Ascending aorta (tissue), 2 donors: ENCODE data around the gene MED14. TPM values are rescaled to one million over a fixed set of nuclear protein-coding genes. Genes with fewer than 3 reads are reported as not detected.

ENCODE experiments used
- DNase-seq, 2 donors: peaks; one replicate each; pipeline ENCODE4 v3.0.0-alpha.2; 2019; ENCODE audit warnings: low spot score in 2 of 2
- H3K27ac ChIP-seq, 2 donors: fragments of 200-600 bp; sonication (generic); one replicate each; pipeline ENCODE4 v1.5.1; 2016 to 2017; ENCODE audit warnings: mild to moderate bottlenecking in 1 of 2
- H3K27me3 ChIP-seq: fragments of 200-600 bp; sonication (generic); one replicate; pipeline ENCODE4 v1.5.1; 2017
- H3K36me3 ChIP-seq, 2 donors: fragments of 200-600 bp; sonication (generic); one replicate each; pipeline ENCODE4 v1.5.1; 2016
- H3K4me1 ChIP-seq, 2 donors: fragments of 200-600 bp; sonication (generic); one replicate each; pipeline ENCODE4 v1.5.1; 2016 to 2017; ENCODE audit warnings: mild to moderate bottlenecking in 1 of 2
- H3K4me3 ChIP-seq, 2 donors: fragments of 200-600 bp; sonication (generic); one replicate each; pipeline ENCODE4 v1.5.1; 2016 to 2017; ENCODE audit warnings: mild to moderate bottlenecking in 1 of 2
- H3K9me3 ChIP-seq, 2 donors: fragments of 200-600 bp; sonication (generic); one replicate each; pipeline ENCODE4 v1.5.1; 2016
- intact Hi-C: fragments of 100-400 bp; cut with DNase I; formaldehyde crosslinking; loops from one replicate; pipeline ENCODE4 v1.15.1; 2023
- total RNA-seq: library from RNA; depleted of rRNA; stranded (reverse); fragments of >200 nt; gene quantifications from one replicate; pipeline ENCODE4 v1.1.0, GENCODE V29; 2016
- TF ChIP-seq, protein P1 (sequence below), 3 experiments: fragments of 200-600 bp in 2 of 3; fragments of 450-650 bp in 1 of 3; sonication (generic) in 2 of 3; IDR thresholded peaks; one replicate each; pipeline ENCODE4 v1.5.1; 2016 to 2019; ENCODE audit warnings: antibody characterized with exemption in 3 of 3, mild to moderate bottlenecking in 1 of 3, moderate library complexity in 1 of 3

The MED14 gene
- total RNA-seq, 1 donor from 2014 or later, result 10.5 TPM

DNA sequence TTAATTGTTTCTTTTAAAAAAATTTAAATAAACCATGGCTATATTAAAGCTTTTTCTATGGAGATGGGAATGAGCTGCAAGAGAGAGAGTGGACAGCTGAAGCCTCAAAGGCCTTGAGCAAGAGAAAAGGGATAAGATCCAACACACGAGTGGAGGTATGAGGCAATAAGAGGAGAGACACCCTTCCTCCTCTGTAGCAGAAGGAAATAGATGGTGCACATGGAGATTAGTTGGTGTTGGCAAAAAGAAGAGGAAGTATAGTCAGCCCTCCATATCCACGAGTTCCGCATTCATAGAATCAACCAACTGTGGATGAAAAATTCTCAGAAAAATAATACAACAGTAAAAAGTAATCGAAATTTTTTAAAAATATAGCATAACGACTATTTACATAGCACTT lies 91.2 kb downstream of the MED14 start:
- TF ChIP-seq, protein P1, sequence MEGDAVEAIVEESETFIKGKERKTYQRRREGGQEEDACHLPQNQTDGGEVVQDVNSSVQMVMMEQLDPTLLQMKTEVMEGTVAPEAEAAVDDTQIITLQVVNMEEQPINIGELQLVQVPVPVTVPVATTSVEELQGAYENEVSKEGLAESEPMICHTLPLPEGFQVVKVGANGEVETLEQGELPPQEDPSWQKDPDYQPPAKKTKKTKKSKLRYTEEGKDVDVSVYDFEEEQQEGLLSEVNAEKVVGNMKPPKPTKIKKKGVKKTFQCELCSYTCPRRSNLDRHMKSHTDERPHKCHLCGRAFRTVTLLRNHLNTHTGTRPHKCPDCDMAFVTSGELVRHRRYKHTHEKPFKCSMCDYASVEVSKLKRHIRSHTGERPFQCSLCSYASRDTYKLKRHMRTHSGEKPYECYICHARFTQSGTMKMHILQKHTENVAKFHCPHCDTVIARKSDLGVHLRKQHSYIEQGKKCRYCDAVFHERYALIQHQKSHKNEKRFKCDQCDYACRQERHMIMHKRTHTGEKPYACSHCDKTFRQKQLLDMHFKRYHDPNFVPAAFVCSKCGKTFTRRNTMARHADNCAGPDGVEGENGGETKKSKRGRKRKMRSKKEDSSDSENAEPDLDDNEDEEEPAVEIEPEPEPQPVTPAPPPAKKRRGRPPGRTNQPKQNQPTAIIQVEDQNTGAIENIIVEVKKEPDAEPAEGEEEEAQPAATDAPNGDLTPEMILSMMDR (IDR thresholded peaks at IDR 0.05), result no peak
- Histone ChIP-seq H3K4me1 (peaks cover 0 to 18% of the 10 kb centered on the region in 2 donors), H3K9me3 (no peaks in the 10 kb centered on the region), H3K27me3 (no peaks in the 10 kb centered on the region), H3K36me3 (peaks cover 0 to 5% of the 10 kb centered on the region in 2 donors), H3K27ac (peak overlapping the region; percentile 56 to 64), H3K4me3 (peak overlapping the region; percentile 28 to 51)
- intact Hi-C loops, result loop anchor here (10.0 kb wide), 1 partner anchor 99 kb away; no protein-coding TSS in a partner anchor
- DNase-seq, result no peak

DNA sequence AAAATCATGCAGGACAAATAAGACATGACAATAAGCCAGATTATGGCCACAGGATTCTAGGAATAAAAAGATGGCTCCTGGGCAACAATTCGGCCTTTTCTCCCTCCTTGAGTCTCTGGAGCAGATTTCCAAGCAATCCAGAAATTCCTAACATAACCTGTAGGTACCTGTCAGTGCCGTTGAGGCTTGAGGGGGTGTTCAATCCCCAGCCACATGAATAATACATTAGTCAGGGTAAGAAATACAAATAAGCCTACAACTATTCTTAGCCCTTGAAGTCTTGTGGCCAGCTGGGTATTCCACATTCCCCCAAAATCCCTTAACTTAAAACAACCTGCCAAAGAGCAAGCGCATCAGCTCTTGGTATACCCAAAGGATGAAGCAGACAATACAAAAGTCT lies 97.7 kb downstream of the MED14 start:
- intact Hi-C loops, result no loop called here
- Histone ChIP-seq H3K4me1 (no peaks in the 10 kb centered on the region), H3K9me3 (no peaks in the 10 kb centered on the region), H3K27me3 (no peaks in the 10 kb centered on the region), H3K4me3 (no peak overlapping the region), H3K36me3 (peaks cover 32 to 37% of the 10 kb centered on the region in 2 donors), H3K27ac (no peak overlapping the region)
- TF ChIP-seq, protein P1 (IDR thresholded peaks at IDR 0.05), result no peak
- DNase-seq, result no peak

DNA sequence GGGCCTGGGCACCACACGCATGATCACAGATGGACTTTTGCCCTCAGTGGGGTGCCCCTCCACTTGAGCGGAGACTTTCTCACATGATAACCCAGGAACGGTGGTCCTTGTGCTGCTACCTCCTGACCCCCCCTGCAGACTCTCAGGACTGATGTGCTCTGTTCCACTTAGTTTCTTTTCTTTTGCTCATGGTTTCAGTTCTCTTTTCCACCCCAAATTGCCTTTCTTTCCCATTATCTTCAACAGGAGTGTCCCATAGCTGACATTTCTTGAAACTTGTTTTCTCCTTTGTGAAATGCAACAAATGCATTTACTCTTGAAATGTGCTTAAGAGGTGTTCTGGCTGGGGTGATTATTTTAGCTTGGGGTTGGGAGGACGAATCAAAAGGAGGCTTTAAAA lies 103.1 kb downstream of the MED14 start:
- Histone ChIP-seq H3K27ac (no peak overlapping the region), H3K4me1 (no peaks in the 10 kb centered on the region), H3K27me3 (no peaks in the 10 kb centered on the region), H3K4me3 (no peak overlapping the region), H3K36me3 (peaks cover 54 to 73% of the 10 kb centered on the region in 2 donors), H3K9me3 (no peaks in the 10 kb centered on the region)
- TF ChIP-seq, protein P1 (IDR thresholded peaks at IDR 0.05), result no peak
- intact Hi-C loops, result no loop called here
- no peak for DNase-seq

DNA sequence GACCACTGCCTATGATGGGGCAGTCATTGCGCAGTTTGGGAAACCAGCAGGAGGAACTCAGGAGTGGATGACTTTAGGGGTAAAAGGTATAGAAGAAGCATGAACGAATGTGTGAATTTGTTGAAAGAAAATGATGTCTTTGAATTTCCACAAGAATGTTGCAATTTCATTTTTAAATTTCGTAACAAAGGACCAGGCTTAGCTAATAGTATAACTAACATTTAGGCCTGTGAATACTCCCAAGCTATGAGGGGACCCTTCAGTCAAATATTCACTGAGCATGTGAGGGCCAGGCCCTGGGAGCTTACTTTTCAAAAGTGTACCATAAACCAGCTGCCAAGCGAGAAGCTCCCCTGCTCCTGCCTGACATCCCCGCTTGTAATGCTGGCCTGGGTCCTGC lies 106.8 kb downstream of the MED14 start:
- Histone ChIP-seq H3K4me1 (no peaks in the 10 kb centered on the region), H3K27ac (no peak overlapping the region), H3K4me3 (no peak overlapping the region), H3K36me3 (peaks cover 26 to 52% of the 10 kb centered on the region in 2 donors), H3K27me3 (no peaks in the 10 kb centered on the region), H3K9me3 (no peaks in the 10 kb centered on the region)
- TF ChIP-seq, protein P1 (IDR thresholded peaks at IDR 0.05), result no peak
- intact Hi-C loops, result no loop called here
- DNase-seq, result no peak

DNA sequence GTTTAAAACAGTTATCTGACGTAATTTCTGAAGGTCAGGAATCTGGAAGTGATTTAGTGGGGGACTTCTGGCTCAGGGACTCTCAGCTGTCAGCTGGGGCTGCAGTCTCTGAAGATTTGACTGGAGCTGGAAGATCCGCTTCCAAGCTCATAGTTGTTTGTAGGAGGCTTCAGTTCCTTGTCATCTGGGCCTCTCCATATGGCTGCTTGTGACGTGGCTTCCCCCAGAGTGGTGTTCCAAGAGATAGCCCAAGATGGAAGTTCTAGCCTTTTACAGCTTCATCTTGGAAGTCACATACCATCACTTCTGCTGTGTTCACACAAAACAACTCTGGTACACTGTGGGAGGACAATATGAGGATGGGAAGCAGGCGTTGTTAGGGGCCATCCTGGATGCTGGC lies 110.0 kb downstream of the MED14 start:
- DNase-seq, result no peak
- TF ChIP-seq, protein P1 (IDR thresholded peaks at IDR 0.05), result no peak
- no peak overlapping the region for H3K27ac ChIP-seq
- no peak overlapping the region for H3K4me3 ChIP-seq
- intact Hi-C loops, result no loop called here
- peaks cover 14 to 30% of the 10 kb centered on the region in 2 donors for H3K36me3 ChIP-seq
- no peaks in the 10 kb centered on the region for H3K27me3 ChIP-seq
- no peaks in the 10 kb centered on the region for H3K9me3 ChIP-seq
- no peaks in the 10 kb centered on the region for H3K4me1 ChIP-seq

DNA sequence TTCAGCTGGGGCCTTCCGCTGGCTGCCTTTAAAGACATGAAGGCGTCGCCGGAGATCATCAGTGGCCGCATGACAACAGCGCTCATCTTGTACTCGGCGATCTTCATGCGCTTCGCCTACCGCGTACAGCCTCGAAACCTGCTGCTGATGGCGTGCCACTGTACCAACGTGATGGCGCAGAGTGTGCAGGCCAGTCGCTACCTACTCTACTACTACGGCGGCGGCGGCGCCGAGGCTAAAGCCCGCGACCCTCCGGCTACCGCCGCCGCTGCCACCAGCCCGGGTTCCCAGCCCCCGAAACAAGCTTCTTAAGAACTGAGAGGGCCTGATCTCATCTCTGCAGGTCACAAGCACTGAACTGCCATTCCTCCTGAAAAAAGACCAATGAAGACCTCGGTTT lies 111.7 kb downstream of the MED14 start:
- intact Hi-C loops, result no loop called here
- TF ChIP-seq, protein P1 (IDR thresholded peaks at IDR 0.05), result no peak
- Histone ChIP-seq H3K36me3 (peaks cover 4 to 15% of the 10 kb centered on the region in 2 donors), H3K27ac (no peak overlapping the region), H3K9me3 (no peaks in the 10 kb centered on the region), H3K4me3 (no peak overlapping the region), H3K27me3 (no peaks in the 10 kb centered on the region), H3K4me1 (no peaks in the 10 kb centered on the region)
- DNase-seq, result no peak
